ENCODE data around the gene CCDC178. TPM values are rescaled to one million over a fixed set of nuclear protein-coding genes. Genes with fewer than 3 reads are reported as not detected.
"Not testable (repeated sequence)": the region's sequence is repeated elsewhere in the genome, so short reads cannot be mapped to it uniquely, and the experiment has no call there.

The CCDC178 gene
- total RNA-seq, 1 donor from 2014 or later, result 2.9 TPM

- no peak for DNase-seq (ENCODE audit: low spot score in 2 of 2)
- no peak for FAIRE-seq
These were observed 201.2 kb downstream of the CCDC178 start for GRCh38 chr18:33239298-33239697.

GRCh38 chr18:33232318-33232626, 208.2 kb downstream of the CCDC178 start:
- DNase-seq (ENCODE audit: low spot score in 2 of 2), result no peak
- no peak for FAIRE-seq

- DNase-seq (ENCODE audit: low spot score in 2 of 2), result peak; percentile 8 to 26
- FAIRE-seq, result no peak
These were observed 208.8 kb downstream of the CCDC178 start for GRCh38 chr18:33231474-33232317.

DNA sequence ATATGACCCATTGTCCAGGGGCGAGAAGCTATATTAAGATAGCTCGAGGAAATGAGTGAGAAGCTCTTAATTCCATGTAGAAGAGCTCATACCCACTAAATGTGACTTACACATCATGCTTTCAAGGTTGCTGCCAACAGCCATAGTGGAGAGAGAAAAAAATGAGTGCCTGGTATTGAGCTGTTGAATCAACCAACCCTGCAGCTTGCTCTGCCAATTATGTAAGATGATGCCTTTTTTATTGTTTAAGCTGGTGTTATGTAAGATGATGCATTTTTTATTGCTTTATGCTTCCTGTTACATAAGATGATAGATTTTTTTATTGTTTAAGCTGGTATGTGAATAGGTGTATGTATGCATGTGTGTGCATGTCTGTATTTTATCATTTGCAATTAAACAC, 228.2 kb downstream of the CCDC178 start:
- DNase-seq (ENCODE audit: low spot score in 2 of 2) (no peak), FAIRE-seq (no peak)

DNA sequence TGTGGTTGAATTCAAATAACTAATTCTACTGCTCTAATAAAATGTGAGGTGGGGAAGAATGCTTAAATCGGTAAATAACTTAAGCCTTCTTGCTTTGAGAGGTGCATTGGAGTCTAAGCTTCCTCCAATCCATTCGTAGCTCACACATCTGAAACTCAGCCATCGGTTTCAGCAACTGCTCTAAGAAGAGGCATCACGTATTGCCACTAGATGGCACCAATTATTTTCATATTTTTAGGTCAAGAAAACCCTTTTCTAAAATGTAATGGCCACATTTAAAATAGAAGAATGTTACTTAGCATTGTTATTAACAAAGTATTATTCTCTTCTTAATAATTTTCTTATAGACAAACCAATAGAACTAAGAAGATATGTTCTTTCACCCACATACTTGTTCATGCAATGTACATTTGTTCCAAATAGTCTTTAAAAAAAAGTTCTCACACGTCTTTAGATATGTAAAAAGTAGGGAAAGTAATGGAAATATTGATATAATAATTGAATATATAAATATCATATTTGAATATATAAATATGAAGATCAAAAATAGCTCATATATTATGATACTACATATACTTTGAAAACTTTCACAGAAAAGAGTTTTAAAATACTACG, 229.8 kb downstream of the CCDC178 start:
- FAIRE-seq (peak; percentile 85), DNase-seq (ENCODE audit: low spot score in 2 of 2) (peak in 1 of 2 donors; percentile 3)

GRCh38 chr18:33205777-33206176, 234.7 kb downstream of the CCDC178 start:
- no peak for FAIRE-seq

GRCh38 chr18:33201509-33201926, 239.0 kb downstream of the CCDC178 start:
- DNase-seq (ENCODE audit: low spot score in 2 of 2) (peak in 1 of 2 donors; percentile 8), FAIRE-seq (no peak)

More at GRCh38 chr18:33205777-33206176, 234.7 kb downstream of the CCDC178 start:
- DNase-seq (ENCODE audit: low spot score in 2 of 2), result no peak

DNA sequence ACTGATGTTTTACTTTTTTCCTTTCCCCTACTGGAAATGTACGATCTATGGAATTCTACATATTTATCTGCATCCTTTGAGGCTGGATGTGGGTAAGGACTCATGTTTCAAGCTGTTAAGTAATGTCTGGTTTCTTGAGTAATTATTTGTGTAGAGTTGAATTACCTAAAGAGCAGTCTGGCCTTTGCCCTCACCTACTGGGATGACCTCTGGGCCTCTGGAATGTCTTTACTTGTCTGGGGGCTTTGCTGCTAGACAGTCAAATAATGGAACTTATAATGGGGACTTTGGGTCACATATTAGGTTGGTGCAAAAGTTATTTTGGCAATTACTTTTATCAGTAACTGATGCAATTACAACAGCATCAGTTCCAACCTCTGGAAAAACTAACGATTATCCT, 244.7 kb downstream of the CCDC178 start:
- no peak for FAIRE-seq
- DNase-seq (ENCODE audit: low spot score in 2 of 2), result no peak

- FAIRE-seq (no peak), DNase-seq (ENCODE audit: low spot score in 2 of 2) (no peak)
These were observed 245.7 kb downstream of the CCDC178 start for GRCh38 chr18:33194793-33195192.

GRCh38 chr18:33184958-33185357, 255.6 kb downstream of the CCDC178 start:
- FAIRE-seq (no peak), DNase-seq (ENCODE audit: low spot score in 2 of 2) (no peak)

- FAIRE-seq (no peak), DNase-seq (ENCODE audit: low spot score in 2 of 2) (no peak)
These were observed 256.3 kb downstream of the CCDC178 start for GRCh38 chr18:33184175-33184574.

DNA sequence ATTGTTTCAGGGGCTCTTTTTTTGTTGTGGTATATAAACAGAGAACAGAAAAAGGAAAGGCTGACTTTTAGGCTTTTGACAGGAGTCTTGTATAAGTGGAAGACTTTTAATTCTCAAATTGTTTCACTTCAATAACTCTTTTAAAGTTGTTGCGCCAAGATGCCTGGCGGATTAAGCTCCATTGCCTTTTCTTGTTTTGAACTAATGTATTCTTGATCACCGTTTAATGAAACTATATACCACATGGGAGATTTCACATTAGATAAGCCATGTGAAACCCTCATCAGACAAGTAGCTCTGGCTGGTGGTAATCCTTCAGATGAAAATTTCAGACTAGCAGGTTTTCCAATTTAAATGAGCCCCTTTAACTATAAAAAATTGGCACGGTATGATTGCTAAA, 257.4 kb downstream of the CCDC178 start:
- FAIRE-seq, result no peak
- DNase-seq (ENCODE audit: low spot score in 2 of 2), result no peak

GRCh38 chr18:33181016-33181415, 259.5 kb downstream of the CCDC178 start:
- no peak for DNase-seq (ENCODE audit: low spot score in 2 of 2)

DNA sequence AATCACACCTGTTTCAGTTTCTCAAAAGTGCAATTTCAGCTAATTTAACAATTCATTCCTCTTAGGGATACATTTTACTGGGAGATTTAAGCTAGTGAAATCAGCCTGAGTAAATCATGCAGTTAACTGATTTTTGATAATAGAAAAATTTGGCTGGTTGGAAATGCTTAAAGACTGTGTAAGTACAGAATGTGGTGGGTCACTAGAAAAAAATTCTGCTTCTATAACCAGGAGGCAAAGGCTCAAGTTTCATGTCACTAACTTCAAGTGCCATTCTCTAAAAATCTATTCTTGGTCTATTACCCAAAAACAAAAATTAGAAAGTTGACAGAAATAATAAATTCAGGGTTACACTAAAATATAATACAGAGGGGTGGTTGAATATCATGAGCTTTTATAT, 271.3 kb downstream of the CCDC178 start:
- no peak for FAIRE-seq
- no peak for DNase-seq (ENCODE audit: low spot score in 2 of 2)

More at GRCh38 chr18:33181016-33181415, 259.5 kb downstream of the CCDC178 start:
- FAIRE-seq, result no peak

- not testable (repeated sequence) for FAIRE-seq; DNase-seq (ENCODE audit: low spot score in 2 of 2)
These were observed 276.4 kb downstream of the CCDC178 start for GRCh38 chr18:33164121-33164520.

GRCh38 chr18:33161131-33161530, 279.4 kb downstream of the CCDC178 start:
- FAIRE-seq (no peak), DNase-seq (ENCODE audit: low spot score in 2 of 2) (no peak)

DNA sequence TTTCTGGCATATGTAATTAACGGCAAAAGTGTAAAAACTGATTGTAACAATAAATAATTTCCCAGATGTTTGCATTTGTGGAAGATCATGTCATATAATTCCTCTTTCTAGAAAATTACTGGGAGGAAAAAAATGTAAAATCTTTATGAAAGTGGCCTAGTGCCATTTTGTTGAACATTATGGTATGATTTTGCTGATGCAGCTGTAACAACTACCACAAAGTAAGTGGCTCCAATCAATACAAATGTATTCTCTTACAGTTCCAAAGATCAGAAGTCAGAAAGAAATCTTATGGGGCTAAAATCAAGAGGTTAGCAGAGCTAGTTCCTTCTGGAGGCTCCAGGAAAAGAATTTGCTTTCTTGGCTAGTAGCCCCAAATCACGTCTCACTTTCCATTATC, 281.4 kb downstream of the CCDC178 start:
- DNase-seq (ENCODE audit: low spot score in 2 of 2), result no peak
- no peak for FAIRE-seq

DNA sequence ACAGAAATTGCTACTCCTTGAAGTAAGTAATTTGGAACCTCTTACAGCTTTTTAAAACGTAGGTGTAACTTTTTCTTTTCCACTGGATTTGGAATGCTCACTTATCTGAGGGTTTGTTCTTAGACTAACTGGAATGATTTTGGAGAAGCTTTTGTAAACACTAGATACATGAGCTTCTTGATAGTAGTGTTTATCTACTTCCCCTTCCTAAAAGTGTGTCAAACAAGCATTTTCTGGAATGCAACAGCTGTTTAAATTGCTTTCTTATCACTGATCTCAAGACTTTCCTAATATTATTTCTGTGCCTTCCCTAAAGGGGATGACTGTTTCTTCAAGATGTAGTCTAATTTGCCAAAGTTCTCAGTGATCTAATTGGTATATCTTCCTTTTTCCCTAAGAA, 282.6 kb downstream of the CCDC178 start:
- no peak for DNase-seq (ENCODE audit: low spot score in 2 of 2)
- no peak for FAIRE-seq

DNA sequence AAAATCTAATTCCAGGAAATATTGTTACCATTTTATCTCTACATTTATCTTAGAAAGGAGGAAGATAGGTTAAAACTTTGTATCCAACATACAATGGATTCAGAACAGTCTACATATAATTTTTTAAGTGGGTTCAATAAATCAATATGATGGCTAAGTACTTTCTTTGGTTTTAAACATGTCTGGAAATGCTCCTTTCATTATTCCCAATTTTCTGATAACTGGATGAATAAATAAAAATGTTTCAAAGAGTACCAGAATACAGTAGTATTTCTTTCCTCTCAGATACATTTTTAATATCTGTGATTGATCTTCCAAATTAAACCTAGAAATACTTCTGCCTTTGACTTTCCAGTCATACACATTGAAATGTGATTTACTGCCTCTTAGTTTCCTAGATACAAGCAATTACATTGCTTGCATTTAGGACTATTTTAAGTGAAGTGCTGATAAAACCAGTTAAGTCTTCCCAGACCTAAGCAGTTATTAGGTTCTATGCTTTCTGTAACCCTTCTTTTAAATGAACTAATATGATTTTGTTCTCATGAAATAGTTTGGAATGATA, 283.5 kb downstream of the CCDC178 start:
- no peak for DNase-seq (ENCODE audit: low spot score in 2 of 2)
- no peak for FAIRE-seq

DNA sequence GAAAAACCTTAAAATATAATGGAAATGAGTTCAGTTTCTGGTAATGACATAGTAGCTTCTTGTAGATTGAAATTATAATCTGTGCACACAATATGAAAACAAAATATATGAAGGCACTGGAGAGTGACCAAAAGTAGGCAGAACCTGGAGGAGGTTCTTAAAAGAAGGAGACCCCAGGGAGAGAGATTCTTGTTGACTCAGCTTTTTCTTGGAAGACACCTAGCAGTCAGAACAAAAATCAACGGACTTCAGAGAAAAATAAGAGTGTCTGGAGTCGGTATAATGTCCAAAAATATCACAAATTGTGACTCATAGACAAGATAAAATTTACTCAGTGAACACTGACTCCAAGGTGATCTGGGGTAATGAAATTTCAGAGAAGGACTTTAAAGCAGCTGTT, 286.5 kb downstream of the CCDC178 start:
- FAIRE-seq (no peak), DNase-seq (ENCODE audit: low spot score in 2 of 2) (no peak)

- FAIRE-seq, result no peak
- DNase-seq (ENCODE audit: low spot score in 2 of 2), result no peak
These were observed 288.1 kb downstream of the CCDC178 start for GRCh38 chr18:33152376-33152775.

DNA sequence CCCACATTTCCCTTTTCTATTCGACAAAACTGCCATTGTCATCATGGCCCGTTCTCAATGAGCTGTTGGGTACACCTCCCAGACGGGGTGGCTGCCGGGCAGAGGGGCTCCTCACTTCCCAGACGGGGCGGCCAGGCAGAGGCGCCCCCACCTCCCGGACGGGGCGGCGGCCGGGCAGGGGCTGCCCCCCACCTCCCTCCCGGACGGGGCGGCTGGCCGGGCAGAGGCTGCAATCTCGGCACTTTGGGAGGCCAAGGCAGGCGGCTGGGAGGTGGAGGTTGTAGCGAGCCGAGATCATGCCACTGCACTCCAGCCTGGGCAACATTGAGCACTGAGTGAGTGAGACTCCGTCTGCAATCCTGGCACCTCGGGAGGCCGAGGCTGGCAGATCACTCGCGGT, 292.7 kb downstream of the CCDC178 start:
- not testable (repeated sequence) for FAIRE-seq; DNase-seq (ENCODE audit: low spot score in 2 of 2)
